HUES6 (cell line): Measurements from ENCODE around the gene ADAM21.
"Not testable (repeated sequence)": the region's sequence is repeated elsewhere in the genome, so short reads cannot be mapped to it uniquely, and the experiment has no call there.

Experiments
- H3K27ac ChIP-seq: 2 replicates; pipeline ENCODE4 v1.7.0; 2013; ENCODE audit warnings: low read depth, mild to moderate bottlenecking, low read length, inconsistent platforms
- H3K27me3 ChIP-seq: 2 replicates; pipeline ENCODE4 v1.6.1; 2013; ENCODE audit warnings: low read length; ENCODE audit not compliant: control insufficient read depth, insufficient read depth
- H3K36me3 ChIP-seq: 2 replicates; pipeline ENCODE4 v1.6.1; 2013; ENCODE audit warnings: low read length; ENCODE audit not compliant: control insufficient read depth, insufficient read depth
- H3K4me1 ChIP-seq: 2 replicates; pipeline ENCODE4 v1.6.1; 2013; ENCODE audit warnings: low read length; ENCODE audit not compliant: control insufficient read depth, insufficient read depth
- H3K4me3 ChIP-seq: 2 replicates; pipeline ENCODE4 v1.5.1; 2013; ENCODE audit warnings: low read depth, low read length
- H3K9ac ChIP-seq: one replicate; pipeline ENCODE4 v1.6.1; 2013; ENCODE audit warnings: mild to moderate bottlenecking, low read length
- H3K9me3 ChIP-seq: 2 replicates; pipeline ENCODE4 v1.6.1; 2013; ENCODE audit warnings: low read depth, low read length; ENCODE audit not compliant: control insufficient read depth, insufficient read depth

Gene ADAM21

GRCh38 chr14:70477356-70478105 lies 25.6 kb downstream of the ADAM21 start:
- H3K4me3 ChIP-seq, H3K27me3 ChIP-seq, H3K9ac ChIP-seq, H3K9me3 ChIP-seq, H3K27ac ChIP-seq, H3K36me3 ChIP-seq, H3K4me1 ChIP-seq: not testable (repeated sequence)

DNA sequence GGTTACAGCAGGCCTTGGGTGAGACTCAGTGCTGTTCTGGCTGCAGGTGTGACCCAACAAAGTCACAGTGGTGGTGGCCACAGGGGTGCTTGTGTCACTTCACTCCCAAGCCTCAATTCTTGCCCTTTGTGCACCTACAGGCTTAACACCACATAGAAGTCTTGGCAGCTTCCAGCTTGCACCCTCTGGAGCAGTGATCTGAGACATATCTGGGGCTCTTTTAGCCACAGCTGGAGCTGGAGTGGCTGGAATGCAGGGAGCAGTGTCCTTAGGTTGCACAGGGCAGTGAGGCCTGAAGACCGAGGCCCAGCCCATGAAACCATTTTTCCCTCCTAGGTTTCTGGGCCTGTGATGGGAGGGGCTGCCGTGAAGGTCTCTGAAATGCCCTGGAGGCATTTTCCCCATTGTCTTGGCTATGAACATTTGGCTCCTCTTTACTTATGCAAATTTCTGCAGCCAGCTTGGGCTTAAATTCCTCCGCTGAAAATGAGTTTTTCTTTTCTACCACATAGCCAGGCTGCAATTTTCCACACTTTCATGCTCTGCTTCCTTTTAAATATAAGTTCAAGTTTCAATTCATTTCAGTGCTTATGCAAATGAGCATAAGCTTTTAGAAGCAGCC lies 37.7 kb downstream of the ADAM21 start:
- Histone ChIP-seq H3K4me1 (no peaks in the 10 kb centered on the region), H3K9me3 (peaks cover 80% of the 10 kb centered on the region), H3K27me3 (no peaks in the 10 kb centered on the region), H3K9ac (no peak overlapping the region), H3K4me3 (no peak overlapping the region), H3K36me3 (no peaks in the 10 kb centered on the region), H3K27ac (no peak overlapping the region)

DNA sequence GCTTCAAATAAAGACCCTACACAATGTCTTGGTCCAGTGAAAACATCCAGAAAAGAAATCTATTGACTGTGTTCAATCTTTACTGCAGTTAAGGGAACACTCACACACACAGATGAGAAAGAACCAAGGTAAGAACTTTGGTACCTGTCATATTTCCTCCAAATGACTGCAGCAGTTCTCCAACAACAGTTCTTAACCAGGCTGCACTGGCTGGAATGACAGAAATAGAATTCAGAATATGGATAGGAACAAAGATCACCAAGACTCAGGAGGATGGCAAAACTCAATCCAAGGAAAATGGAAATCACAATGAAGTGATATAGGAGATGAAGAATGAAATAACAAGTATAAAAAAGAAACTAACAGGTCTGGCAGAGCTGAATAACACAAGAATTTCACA lies 46.2 kb downstream of the ADAM21 start:
- Histone ChIP-seq H3K27me3 (no peaks in the 10 kb centered on the region), H3K27ac (no peak overlapping the region), H3K4me1 (no peaks in the 10 kb centered on the region), H3K9me3 (peaks cover 27% of the 10 kb centered on the region), H3K9ac (no peak overlapping the region), H3K4me3 (no peak overlapping the region), H3K36me3 (no peaks in the 10 kb centered on the region)
